Liver (tissue), 9 donors: ENCODE data around the gene RASSF1. TPM values are rescaled to one million over a fixed set of nuclear protein-coding genes. Genes with fewer than 3 reads are reported as not detected.

Experiments used
- DNase-seq: peaks from one replicate; pipeline ENCODE4 v3.0.0-alpha.2; 2017; ENCODE audit warnings: low spot score
- H3K27ac ChIP-seq, 2 donors: one replicate each; pipeline ENCODE4 v1.7.0; 2013; ENCODE audit warnings: inconsistent platforms in 2 of 2, low read length in 2 of 2, control low read depth in 1 of 2, low read depth in 1 of 2, mild to moderate bottlenecking in 1 of 2
- H3K27me3 ChIP-seq, 4 donors: one replicate each; pipeline versions ENCODE4 v1.6.1 to v1.7.0; 2013; ENCODE audit warnings: low read length in 3 of 4, inconsistent platforms in 1 of 4, mild to moderate bottlenecking in 1 of 4, moderate library complexity in 1 of 4; ENCODE audit not compliant: control insufficient read depth in 4 of 4, insufficient read depth in 4 of 4
- H3K36me3 ChIP-seq, 4 donors: one replicate each; pipeline versions ENCODE4 v1.6.1 to v1.7.0; 2013; ENCODE audit warnings: low read length in 3 of 4, mild to moderate bottlenecking in 3 of 4, low read depth in 1 of 4, moderate library complexity in 1 of 4; ENCODE audit not compliant: control insufficient read depth in 4 of 4, insufficient read depth in 3 of 4
- H3K4me1 ChIP-seq, 4 donors: one replicate each; pipeline versions ENCODE4 v1.6.1 to v1.7.0; 2013; ENCODE audit warnings: low read length in 3 of 4, mild to moderate bottlenecking in 3 of 4, moderate library complexity in 1 of 4; ENCODE audit not compliant: control insufficient read depth in 4 of 4, insufficient read depth in 4 of 4
- H3K4me3 ChIP-seq, 3 donors: one replicate each; pipeline versions ENCODE4 v1.6.1 to v1.7.0; 2013; ENCODE audit warnings: low read length in 3 of 3, control low read depth in 1 of 3, low read depth in 1 of 3, mild to moderate bottlenecking in 1 of 3
- H3K9ac ChIP-seq, 2 donors: one replicate each; pipeline ENCODE4 v1.7.0; 2013; ENCODE audit warnings: low read length in 2 of 2, mild to moderate bottlenecking in 2 of 2, moderate library complexity in 2 of 2, control low read depth in 1 of 2, low read depth in 1 of 2
- H3K9me3 ChIP-seq, 4 donors: one replicate each; pipeline versions ENCODE4 v1.6.1 to v1.7.0; 2013; ENCODE audit warnings: low read length in 3 of 4; ENCODE audit not compliant: control insufficient read depth in 4 of 4
- ATF3 ChIP-seq: IDR thresholded peaks from 2 replicates; pipeline ENCODE4 v1.6.1; 2016; ENCODE audit warnings: antibody characterized with exemption
- EGR1 ChIP-seq, 2 donors: IDR thresholded peaks; 2 replicates each; pipeline ENCODE4 v1.6.1; 2016 to 2018; ENCODE audit warnings: antibody characterized with exemption in 2 of 2, low read depth in 2 of 2
- FOXA1 ChIP-seq: IDR thresholded peaks from 2 replicates; pipeline ENCODE4 v1.6.1; 2016; ENCODE audit warnings: antibody characterized with exemption
- FOXA2 ChIP-seq: IDR thresholded peaks from 2 replicates; pipeline ENCODE4 v1.6.1; 2016; ENCODE audit warnings: antibody characterized with exemption
- GABPA ChIP-seq, 2 donors: IDR thresholded peaks in 1 of 2; conservative IDR thresholded peaks in 1 of 2; 2 replicates each; pipeline ENCODE4 v1.6.1; 2016; ENCODE audit warnings: antibody characterized with exemption in 2 of 2, mild to moderate bottlenecking in 1 of 2, moderate library complexity in 1 of 2
- HNF4A ChIP-seq, 2 donors: conservative IDR thresholded peaks; 2 replicates each; pipeline ENCODE4 v1.6.1; 2016; ENCODE audit warnings: antibody characterized with exemption in 2 of 2, mild to moderate bottlenecking in 2 of 2
- HNF4G ChIP-seq: IDR thresholded peaks from 2 replicates; pipeline ENCODE4 v1.6.1; 2016; ENCODE audit warnings: antibody characterized with exemption
- JUND ChIP-seq, 2 donors: IDR thresholded peaks; 2 replicates each; pipeline ENCODE4 v1.6.1; 2016; ENCODE audit warnings: antibody characterized with exemption in 2 of 2
- NR2F2 ChIP-seq: IDR thresholded peaks from 2 replicates; pipeline ENCODE4 v1.6.1; 2016; ENCODE audit warnings: antibody characterized with exemption
- RAD21 ChIP-seq, 2 donors: IDR thresholded peaks; 2 replicates each; pipeline ENCODE4 v1.6.1; 2016; ENCODE audit warnings: antibody characterized with exemption in 2 of 2, mild to moderate bottlenecking in 2 of 2
- RXRA ChIP-seq, 2 donors: IDR thresholded peaks; 2 replicates each; pipeline ENCODE4 v1.6.1; 2017 to 2018; ENCODE audit warnings: antibody characterized with exemption in 2 of 2, mild to moderate bottlenecking in 1 of 2
- SP1 ChIP-seq: IDR thresholded peaks from 2 replicates; pipeline ENCODE4 v1.6.1; 2018; ENCODE audit warnings: antibody characterized with exemption, mild to moderate bottlenecking
- TAF1 ChIP-seq: conservative IDR thresholded peaks from 2 replicates; pipeline ENCODE4 v1.6.1; 2016; ENCODE audit warnings: antibody characterized with exemption, mild to moderate bottlenecking
- YY1 ChIP-seq: IDR thresholded peaks from 2 replicates; pipeline ENCODE4 v1.6.1; 2016; ENCODE audit warnings: antibody characterized with exemption, mild to moderate bottlenecking
- WGBS: extraction: QIAGEN DNeasy Blood & Tissue Kit; methylation state at CpG from one replicate; pipeline ENCODE4 v1.1.7; 2013; 5-methylcytosine and 5-hydroxymethylcytosine counted together
- polyA plus RNA-seq, 2 donors: library from polyadenylated mRNA; stranded (reverse) in 1 of 2; unstranded in 1 of 2; fragments of 200-250 nt in 1 of 2; fragments of >200 nt in 1 of 2; fragmentation: Nextera tagmentation in 1 of 2; extraction: Ambion mirVana in 1 of 2; gene quantifications; one replicate each; pipeline versions ENCODE4 v1.2.1 to v1.2.3, GENCODE V29; 2013 to 2015
- total RNA-seq, 2 donors: library from RNA; depleted of rRNA; stranded (reverse); fragments of >200 nt; gene quantifications; one replicate each; pipeline ENCODE4 v1.2.3, GENCODE V29; 2014
- TF ChIP-seq, protein P1 (sequence below): IDR thresholded peaks from 2 replicates; pipeline ENCODE4 v1.6.1; 2016; ENCODE audit warnings: antibody characterized with exemption, mild to moderate bottlenecking
- TF ChIP-seq, protein P2 (sequence below): IDR thresholded peaks from 2 replicates; pipeline ENCODE4 v1.6.1; 2016; ENCODE audit warnings: antibody characterized with exemption
- TF ChIP-seq, protein P3 (sequence below): fragments of 150-350 bp; IDR thresholded peaks from 2 replicates; pipeline ENCODE4 v1.5.1; 2017; ENCODE audit warnings: improper control_type of control experiment, low read depth, low read length; ENCODE audit not compliant: missing input control
- TF ChIP-seq, protein P4 (sequence below): IDR thresholded peaks from 2 replicates; pipeline ENCODE4 v1.6.1; 2016; ENCODE audit warnings: antibody characterized with exemption
- donor health status: healthy.
- donor health status: healthy.
- donor health status: healthy.
- donor health status: healthy.
- donor health status: healthy.

Gene RASSF1
- total and polyA plus RNA-seq, 4 donors = 6.5 to 13.2 (median 11.2) TPM

DNA sequence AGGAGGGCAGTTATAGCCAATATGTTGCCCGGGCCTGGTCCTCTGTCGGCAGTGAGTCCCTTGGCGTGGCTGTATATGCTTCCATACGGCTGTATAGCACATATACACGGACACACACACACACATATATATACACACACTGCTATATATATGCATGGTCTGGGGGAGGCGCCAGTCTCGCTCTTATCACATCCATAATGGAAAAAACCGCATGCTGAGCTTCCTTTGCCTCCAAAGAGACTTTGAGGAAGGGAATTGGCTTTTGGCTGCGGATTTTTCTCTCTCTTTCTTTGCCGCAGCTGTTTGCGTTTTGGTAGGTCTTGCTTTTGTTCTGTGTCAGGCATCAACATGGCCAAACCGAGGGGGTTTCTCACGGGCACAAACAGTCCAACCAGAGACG, 30.0 kb upstream of the RASSF1 start:
- WGBS = 62% methylated on average over 14 of the region's 14 CpGs
- Histone ChIP-seq H3K4me3 (no peak overlapping the region), H3K9me3 (no peaks in the 10 kb centered on the region), H3K27me3 (peaks cover 0 to 2% (median 0%) of the 10 kb centered on the region in 4 donors), H3K4me1 (peaks cover 0 to 1% (median under 1%) of the 10 kb centered on the region in 4 donors), H3K27ac (no peak overlapping the region), H3K9ac (no peak overlapping the region), H3K36me3 (no peaks in the 10 kb centered on the region)
- DNase-seq = no peak
- TF ChIP-seq ATF3 = no peak
- TF ChIP-seq, protein P1, sequence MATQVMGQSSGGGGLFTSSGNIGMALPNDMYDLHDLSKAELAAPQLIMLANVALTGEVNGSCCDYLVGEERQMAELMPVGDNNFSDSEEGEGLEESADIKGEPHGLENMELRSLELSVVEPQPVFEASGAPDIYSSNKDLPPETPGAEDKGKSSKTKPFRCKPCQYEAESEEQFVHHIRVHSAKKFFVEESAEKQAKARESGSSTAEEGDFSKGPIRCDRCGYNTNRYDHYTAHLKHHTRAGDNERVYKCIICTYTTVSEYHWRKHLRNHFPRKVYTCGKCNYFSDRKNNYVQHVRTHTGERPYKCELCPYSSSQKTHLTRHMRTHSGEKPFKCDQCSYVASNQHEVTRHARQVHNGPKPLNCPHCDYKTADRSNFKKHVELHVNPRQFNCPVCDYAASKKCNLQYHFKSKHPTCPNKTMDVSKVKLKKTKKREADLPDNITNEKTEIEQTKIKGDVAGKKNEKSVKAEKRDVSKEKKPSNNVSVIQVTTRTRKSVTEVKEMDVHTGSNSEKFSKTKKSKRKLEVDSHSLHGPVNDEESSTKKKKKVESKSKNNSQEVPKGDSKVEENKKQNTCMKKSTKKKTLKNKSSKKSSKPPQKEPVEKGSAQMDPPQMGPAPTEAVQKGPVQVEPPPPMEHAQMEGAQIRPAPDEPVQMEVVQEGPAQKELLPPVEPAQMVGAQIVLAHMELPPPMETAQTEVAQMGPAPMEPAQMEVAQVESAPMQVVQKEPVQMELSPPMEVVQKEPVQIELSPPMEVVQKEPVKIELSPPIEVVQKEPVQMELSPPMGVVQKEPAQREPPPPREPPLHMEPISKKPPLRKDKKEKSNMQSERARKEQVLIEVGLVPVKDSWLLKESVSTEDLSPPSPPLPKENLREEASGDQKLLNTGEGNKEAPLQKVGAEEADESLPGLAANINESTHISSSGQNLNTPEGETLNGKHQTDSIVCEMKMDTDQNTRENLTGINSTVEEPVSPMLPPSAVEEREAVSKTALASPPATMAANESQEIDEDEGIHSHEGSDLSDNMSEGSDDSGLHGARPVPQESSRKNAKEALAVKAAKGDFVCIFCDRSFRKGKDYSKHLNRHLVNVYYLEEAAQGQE = no peak
- no peak for TF ChIP-seq RXRA (IDR thresholded peaks at IDR 0.05)
- TF ChIP-seq, protein P2, sequence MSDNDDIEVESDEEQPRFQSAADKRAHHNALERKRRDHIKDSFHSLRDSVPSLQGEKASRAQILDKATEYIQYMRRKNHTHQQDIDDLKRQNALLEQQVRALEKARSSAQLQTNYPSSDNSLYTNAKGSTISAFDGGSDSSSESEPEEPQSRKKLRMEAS = no peak
- TF ChIP-seq, protein P3, sequence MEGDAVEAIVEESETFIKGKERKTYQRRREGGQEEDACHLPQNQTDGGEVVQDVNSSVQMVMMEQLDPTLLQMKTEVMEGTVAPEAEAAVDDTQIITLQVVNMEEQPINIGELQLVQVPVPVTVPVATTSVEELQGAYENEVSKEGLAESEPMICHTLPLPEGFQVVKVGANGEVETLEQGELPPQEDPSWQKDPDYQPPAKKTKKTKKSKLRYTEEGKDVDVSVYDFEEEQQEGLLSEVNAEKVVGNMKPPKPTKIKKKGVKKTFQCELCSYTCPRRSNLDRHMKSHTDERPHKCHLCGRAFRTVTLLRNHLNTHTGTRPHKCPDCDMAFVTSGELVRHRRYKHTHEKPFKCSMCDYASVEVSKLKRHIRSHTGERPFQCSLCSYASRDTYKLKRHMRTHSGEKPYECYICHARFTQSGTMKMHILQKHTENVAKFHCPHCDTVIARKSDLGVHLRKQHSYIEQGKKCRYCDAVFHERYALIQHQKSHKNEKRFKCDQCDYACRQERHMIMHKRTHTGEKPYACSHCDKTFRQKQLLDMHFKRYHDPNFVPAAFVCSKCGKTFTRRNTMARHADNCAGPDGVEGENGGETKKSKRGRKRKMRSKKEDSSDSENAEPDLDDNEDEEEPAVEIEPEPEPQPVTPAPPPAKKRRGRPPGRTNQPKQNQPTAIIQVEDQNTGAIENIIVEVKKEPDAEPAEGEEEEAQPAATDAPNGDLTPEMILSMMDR = no peak
- TF ChIP-seq NR2F2 = no peak
- no peak for TF ChIP-seq FOXA2
- TF ChIP-seq RAD21 (IDR thresholded peaks at IDR 0.05) = no peak
- no peak for TF ChIP-seq FOXA1
- TF ChIP-seq GABPA (IDR thresholded peaks at IDR 0.05 in 1 of 2, conservative IDR thresholded peaks at IDR 0.05 in 1 of 2) = no peak
- no peak for TF ChIP-seq EGR1 (IDR thresholded peaks at IDR 0.05; ENCODE audit: low read depth in 2 of 2)
- no peak for TF ChIP-seq HNF4A (conservative IDR thresholded peaks at IDR 0.05)
- TF ChIP-seq YY1 = no peak
- no peak for TF ChIP-seq TAF1
- TF ChIP-seq, protein P4, sequence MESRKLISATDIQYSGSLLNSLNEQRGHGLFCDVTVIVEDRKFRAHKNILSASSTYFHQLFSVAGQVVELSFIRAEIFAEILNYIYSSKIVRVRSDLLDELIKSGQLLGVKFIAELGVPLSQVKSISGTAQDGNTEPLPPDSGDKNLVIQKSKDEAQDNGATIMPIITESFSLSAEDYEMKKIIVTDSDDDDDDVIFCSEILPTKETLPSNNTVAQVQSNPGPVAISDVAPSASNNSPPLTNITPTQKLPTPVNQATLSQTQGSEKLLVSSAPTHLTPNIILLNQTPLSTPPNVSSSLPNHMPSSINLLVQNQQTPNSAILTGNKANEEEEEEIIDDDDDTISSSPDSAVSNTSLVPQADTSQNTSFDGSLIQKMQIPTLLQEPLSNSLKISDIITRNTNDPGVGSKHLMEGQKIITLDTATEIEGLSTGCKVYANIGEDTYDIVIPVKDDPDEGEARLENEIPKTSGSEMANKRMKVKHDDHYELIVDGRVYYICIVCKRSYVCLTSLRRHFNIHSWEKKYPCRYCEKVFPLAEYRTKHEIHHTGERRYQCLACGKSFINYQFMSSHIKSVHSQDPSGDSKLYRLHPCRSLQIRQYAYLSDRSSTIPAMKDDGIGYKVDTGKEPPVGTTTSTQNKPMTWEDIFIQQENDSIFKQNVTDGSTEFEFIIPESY = no peak
- TF ChIP-seq HNF4G = no peak
- no peak for TF ChIP-seq SP1
- TF ChIP-seq JUND (IDR thresholded peaks at IDR 0.05) = no peak
